PC-9 (cell line): ENCODE measurements around the gene TMTC2. TPM values are rescaled to one million over a fixed set of nuclear protein-coding genes. Genes with fewer than 3 reads are reported as not detected.

ENCODE experiments used
- BruUV-seq: library from RNA; stranded (reverse); fragments of 400-500 nt; replicated peaks from 2 replicates; lab custom pipeline; 2021; lab: Mats Ljungman, UMichigan
- CTCF ChIA-PET: fragments of 300-600 bp; sonication (Branson Sonifier 250); formaldehyde crosslinking; loops from one replicate; lab custom pipeline; 2022; ENCODE audit warnings: antibody characterized with exemption; lab: Charles Lee
- POLR2A ChIA-PET: fragments of 300-600 bp; sonication (Branson Sonifier 250); formaldehyde crosslinking; loops from one replicate; lab custom pipeline; 2022; ENCODE audit warnings: antibody characterized with exemption; ENCODE audit not compliant: unreplicated experiment; lab: Charles Lee
- DNase-seq, 2 experiments: peaks; one replicate each; pipeline versions ENCODE4 v3.0.0 to v3.0.0-alpha.2; 2015 to 2022; ENCODE audit warnings: mixed read lengths in 1 of 2
- H2AFZ ChIP-seq: fragments of 200-600 bp; sonication (generic); 2 replicates; pipeline ENCODE4 v1.8.1; 2017; ENCODE audit warnings: antibody characterized with exemption
- H3F3A ChIP-seq: fragments of 200-600 bp; sonication (generic); 2 replicates; pipeline ENCODE4 v1.8.1; 2017; ENCODE audit warnings: antibody characterized with exemption, mild to moderate bottlenecking, low read depth; ENCODE audit not compliant: insufficient read depth
- H3K27ac ChIP-seq: fragments of 200-600 bp; sonication (generic); 2 replicates; pipeline ENCODE4 v1.6.1; 2016; ENCODE audit warnings: mixed run types
- H3K27me3 ChIP-seq: fragments of 200-600 bp; sonication (generic); 2 replicates; pipeline ENCODE4 v1.6.1; 2016; ENCODE audit warnings: low read depth, mixed run types; ENCODE audit not compliant: insufficient read depth
- H3K36me3 ChIP-seq: fragments of 200-600 bp; sonication (generic); 2 replicates; pipeline ENCODE4 v1.6.1; 2016; ENCODE audit warnings: low read depth, mixed run types
- H3K4me1 ChIP-seq: fragments of 200-600 bp; sonication (generic); replicated peaks from 2 replicates; pipeline ENCODE4 v1.6.1; 2016; ENCODE audit warnings: mixed run types; ENCODE audit not compliant: insufficient read depth
- H3K4me2 ChIP-seq: fragments of 200-600 bp; sonication (generic); 2 replicates; pipeline ENCODE4 v1.6.1; 2017; ENCODE audit warnings: mixed run types
- H3K4me3 ChIP-seq: fragments of 200-600 bp; sonication (generic); 2 replicates; pipeline ENCODE4 v1.6.1; 2016; ENCODE audit warnings: mixed run types
- H3K79me2 ChIP-seq: fragments of 200-600 bp; sonication (generic); 2 replicates; pipeline ENCODE4 v1.6.1; 2017; ENCODE audit warnings: low read depth, mixed run types
- H3K9me2 ChIP-seq: fragments of 200-600 bp; sonication (generic); 2 replicates; pipeline ENCODE4 v1.8.1; 2017; ENCODE audit warnings: mild to moderate bottlenecking; ENCODE audit not compliant: insufficient read depth
- H3K9me3 ChIP-seq: fragments of 200-600 bp; sonication (generic); 2 replicates; pipeline ENCODE4 v1.8.1; 2016; ENCODE audit warnings: low read depth; ENCODE audit not compliant: insufficient read depth
- H4K20me1 ChIP-seq: fragments of 200-600 bp; sonication (generic); 2 replicates; pipeline ENCODE4 v1.8.1; 2017; ENCODE audit not compliant: insufficient read depth
- EZH2 ChIP-seq: fragments of 200-600 bp; sonication (generic); IDR thresholded peaks from 2 replicates; pipeline ENCODE4 v1.8.0; 2017; ENCODE audit warnings: antibody characterized with exemption, low read depth
- intact Hi-C: fragments of 100-400 bp; cut with micrococcal nuclease; formaldehyde crosslinking; loops from one replicate; pipeline ENCODE4 v1.10.0; 2022; ENCODE audit not compliant: unreplicated experiment
- total RNA-seq: library from RNA; stranded (reverse); gene quantifications from 2 replicates; pipeline ENCODE4 v1.2.3, GENCODE V29; 2021
- TF ChIP-seq, protein P1 (sequence below): fragments of 200-600 bp; sonication (generic); conservative IDR thresholded peaks from 2 replicates; pipeline ENCODE4 v1.6.1; 2017; ENCODE audit warnings: mixed run types, antibody characterized with exemption, mild to moderate bottlenecking, moderate library complexity

TMTC2 gene
- total RNA-seq, 1 experiment from 2014 or later = 8.6 TPM

DNA sequence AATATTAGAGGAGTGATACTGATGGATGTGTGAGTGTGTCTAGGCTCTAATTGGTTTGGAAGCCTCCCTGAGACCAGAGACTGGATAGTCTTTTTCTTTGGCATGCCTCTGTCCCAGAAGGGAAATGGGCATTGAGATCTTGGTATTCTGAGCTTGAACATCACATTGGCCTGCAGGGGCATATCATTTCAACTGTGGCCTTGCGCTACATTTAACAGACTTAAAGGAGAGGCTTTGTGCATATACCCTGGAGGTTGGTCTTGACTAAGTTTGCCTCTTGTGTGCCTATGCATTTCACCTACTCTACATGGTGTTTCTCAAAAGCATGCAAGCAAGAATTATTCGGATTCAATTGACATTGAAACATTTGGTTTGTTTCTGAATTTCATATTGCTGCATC lies 185.4 kb downstream of the TMTC2 start:
- Histone ChIP-seq H3K36me3 (no peaks in the 10 kb centered on the region), H3K79me2 (no peaks in the 10 kb centered on the region), H3F3A (no peaks in the 10 kb centered on the region), H3K27ac (no peak overlapping the region), H3K9me2 (no peaks in the 10 kb centered on the region; the same call in 1 of the 2 replicates), H4K20me1 (no peaks in the 10 kb centered on the region), H3K27me3 (no peaks in the 10 kb centered on the region), H3K4me1 (no peaks in the 10 kb centered on the region), H3K4me3 (no peak overlapping the region), H3K9me3 (no peaks in the 10 kb centered on the region), H3K4me2 (no peak overlapping the region), H2AFZ (no peak overlapping the region)
- TF ChIP-seq, protein P1, sequence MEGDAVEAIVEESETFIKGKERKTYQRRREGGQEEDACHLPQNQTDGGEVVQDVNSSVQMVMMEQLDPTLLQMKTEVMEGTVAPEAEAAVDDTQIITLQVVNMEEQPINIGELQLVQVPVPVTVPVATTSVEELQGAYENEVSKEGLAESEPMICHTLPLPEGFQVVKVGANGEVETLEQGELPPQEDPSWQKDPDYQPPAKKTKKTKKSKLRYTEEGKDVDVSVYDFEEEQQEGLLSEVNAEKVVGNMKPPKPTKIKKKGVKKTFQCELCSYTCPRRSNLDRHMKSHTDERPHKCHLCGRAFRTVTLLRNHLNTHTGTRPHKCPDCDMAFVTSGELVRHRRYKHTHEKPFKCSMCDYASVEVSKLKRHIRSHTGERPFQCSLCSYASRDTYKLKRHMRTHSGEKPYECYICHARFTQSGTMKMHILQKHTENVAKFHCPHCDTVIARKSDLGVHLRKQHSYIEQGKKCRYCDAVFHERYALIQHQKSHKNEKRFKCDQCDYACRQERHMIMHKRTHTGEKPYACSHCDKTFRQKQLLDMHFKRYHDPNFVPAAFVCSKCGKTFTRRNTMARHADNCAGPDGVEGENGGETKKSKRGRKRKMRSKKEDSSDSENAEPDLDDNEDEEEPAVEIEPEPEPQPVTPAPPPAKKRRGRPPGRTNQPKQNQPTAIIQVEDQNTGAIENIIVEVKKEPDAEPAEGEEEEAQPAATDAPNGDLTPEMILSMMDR = no peak
- no peak for TF ChIP-seq EZH2
- no TSS peak for BruUV-seq
- intact Hi-C loops = no loop called here
- DNase-seq = no peak
- CTCF ChIA-PET = no interaction called here
- POLR2A ChIA-PET = no interaction called here

DNA sequence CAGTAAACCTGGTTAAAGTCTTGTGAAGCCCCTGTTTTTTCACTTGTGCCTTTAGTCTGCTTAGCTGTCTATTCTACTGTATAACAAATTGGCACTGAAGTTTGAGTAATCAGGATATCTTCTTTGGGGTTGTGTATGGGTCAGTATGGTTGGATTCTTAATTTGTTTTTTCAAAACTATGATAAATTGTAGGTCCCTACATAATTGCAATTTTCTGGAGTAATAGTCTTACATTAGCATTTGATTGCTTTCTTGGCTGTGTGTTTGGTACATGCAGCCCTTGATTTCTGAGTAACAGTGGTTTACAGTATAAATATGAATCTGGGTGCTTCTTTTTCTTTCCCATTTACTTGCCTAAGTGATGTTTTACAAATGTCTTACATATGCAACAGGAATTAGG lies 186.6 kb downstream of the TMTC2 start:
- TF ChIP-seq, protein P1 = no peak
- no peak for TF ChIP-seq EZH2
- no TSS peak for BruUV-seq
- Histone ChIP-seq H3K9me3 (no peaks in the 10 kb centered on the region), H3K36me3 (no peaks in the 10 kb centered on the region), H3K4me1 (no peaks in the 10 kb centered on the region), H4K20me1 (no peaks in the 10 kb centered on the region), H3F3A (no peaks in the 10 kb centered on the region), H3K4me2 (no peak overlapping the region), H3K4me3 (no peak overlapping the region), H2AFZ (no peak overlapping the region), H3K27me3 (no peaks in the 10 kb centered on the region), H3K9me2 (no peaks in the 10 kb centered on the region), H3K27ac (no peak overlapping the region), H3K79me2 (no peaks in the 10 kb centered on the region)
- no peak for DNase-seq
- intact Hi-C loops = no loop called here
- ChIA-PET POLR2A (no interaction called here), CTCF (no interaction called here)

DNA sequence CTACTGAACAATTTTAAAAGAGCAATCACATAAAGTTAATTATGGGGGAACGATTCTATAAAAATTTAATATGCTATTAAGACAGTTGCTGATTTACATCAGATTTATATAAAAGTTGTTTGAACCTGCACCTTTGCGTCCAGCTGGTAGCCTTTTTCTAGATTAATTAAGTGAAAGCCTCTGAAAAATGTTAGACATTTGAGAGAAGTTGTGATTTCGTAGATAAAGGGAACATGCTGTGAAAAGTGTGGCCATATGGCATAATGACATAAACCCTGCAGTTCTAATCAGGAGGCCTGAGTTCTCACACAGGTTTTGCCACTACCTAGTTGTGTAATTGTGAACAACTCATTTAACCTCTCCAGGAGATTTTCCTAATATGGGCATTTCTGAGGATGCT lies 187.2 kb downstream of the TMTC2 start:
- Histone ChIP-seq H3K4me2 (no peak overlapping the region), H2AFZ (no peak overlapping the region), H4K20me1 (no peaks in the 10 kb centered on the region), H3K27ac (no peak overlapping the region), H3K27me3 (no peaks in the 10 kb centered on the region), H3K4me1 (no peaks in the 10 kb centered on the region), H3F3A (no peaks in the 10 kb centered on the region), H3K79me2 (no peaks in the 10 kb centered on the region), H3K36me3 (no peaks in the 10 kb centered on the region), H3K9me3 (no peaks in the 10 kb centered on the region), H3K4me3 (no peak overlapping the region), H3K9me2 (no peaks in the 10 kb centered on the region)
- POLR2A ChIA-PET = no interaction called here
- CTCF ChIA-PET = no interaction called here
- no TSS peak for BruUV-seq
- no peak for TF ChIP-seq EZH2
- TF ChIP-seq, protein P1 = no peak
- intact Hi-C loops = no loop called here
- DNase-seq = no peak
